Embryonic facial prominence (tissue), 1 donor: Measurements from ENCODE around the gene NTF3.
"Not testable (repeated sequence)": the region's sequence is repeated elsewhere in the genome, so short reads cannot be mapped to it uniquely, and the experiment has no call there.

Experiments
- DNase-seq: peaks from one replicate; pipeline ENCODE4 v3.0.0-alpha.2; 2016; ENCODE audit errors: extremely low spot score

Gene NTF3

GRCh38 chr12:5534426-5535199, 102.7 kb downstream of the NTF3 start:
- no peak for DNase-seq

GRCh38 chr12:5535541-5535940, 103.6 kb downstream of the NTF3 start:
- DNase-seq: no peak

GRCh38 chr12:5537026-5537615, 105.2 kb downstream of the NTF3 start:
- DNase-seq: not testable (repeated sequence)

DNA sequence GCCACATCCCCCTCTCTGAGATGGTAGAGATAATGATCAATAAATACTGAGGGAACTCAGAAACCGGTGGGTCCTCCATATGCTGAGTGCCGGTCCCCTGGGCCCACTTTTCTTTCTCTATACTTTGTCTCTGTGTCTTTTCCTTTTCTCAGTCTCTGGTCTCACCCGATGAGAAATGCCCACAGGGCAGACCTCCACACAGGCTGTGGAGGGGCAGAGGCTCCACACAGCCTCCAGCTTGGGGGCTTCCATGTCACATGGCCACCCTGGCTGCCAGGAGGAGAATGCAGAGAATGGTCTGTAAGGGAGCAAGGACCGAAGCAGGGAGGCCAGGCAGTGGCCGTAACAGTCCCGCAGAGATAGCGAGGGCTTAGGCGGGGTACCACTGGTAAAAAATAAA, 105.9 kb downstream of the NTF3 start:
- DNase-seq: no peak
